C4-2B (cell line): Measurements from ENCODE around the gene PAGR1.
"Not testable (repeated sequence)": the region's sequence is repeated elsewhere in the genome, so short reads cannot be mapped to it uniquely, and the experiment has no call there.

Source experiments
- H3K27ac ChIP-seq: fragments of 450-650 bp; 2 replicates; pipeline ENCODE4 v1.5.1; 2017
- CTCF ChIP-seq: fragments of 450-650 bp; conservative IDR thresholded peaks from 2 replicates; pipeline ENCODE4 v1.5.1; 2017; ENCODE audit warnings: mild to moderate bottlenecking
- ZFX ChIP-seq: fragments of 450-650 bp; IDR thresholded peaks from 2 replicates; pipeline ENCODE4 v1.6.1; 2017

Gene PAGR1

GRCh38 chr16:29775742-29776408 is 40.1 kb upstream of the PAGR1 start:
- no peak overlapping the region for H3K27ac ChIP-seq
- no peak for TF ChIP-seq CTCF
- TF ChIP-seq ZFX = no peak

- H3K27ac ChIP-seq = no peak within 1 kb of the TSS
- TF ChIP-seq ZFX = no peak
- no peak for TF ChIP-seq CTCF
These were observed 38.2 kb upstream of the PAGR1 start, which contains the start of gene ZG16 for GRCh38 chr16:29777576-29778350. TSS of gene ZG16 (plus strand) at chr16:29778256. CDS start at chr16:29779267, 1,011 bp downstream.

GRCh38 chr16:29779474-29779873 is 36.5 kb upstream of the PAGR1 start:
- no peak for TF ChIP-seq ZFX
- TF ChIP-seq CTCF = no peak
- no peak overlapping the region for H3K27ac ChIP-seq

GRCh38 chr16:29783094-29783953 is 32.6 kb upstream of the PAGR1 start:
- peak overlapping the region; percentile 13; the same call in 1 of the 2 replicates for H3K27ac ChIP-seq

- peak overlapping the region; percentile 13; the same call in 1 of the 2 replicates for H3K27ac ChIP-seq
- no peak for TF ChIP-seq ZFX
- no peak for TF ChIP-seq CTCF
These were observed 31.8 kb upstream of the PAGR1 start for GRCh38 chr16:29784157-29784556.

GRCh38 chr16:29784901-29785500 is 31.0 kb upstream of the PAGR1 start:
- TF ChIP-seq ZFX (no peak), CTCF (no peak)
- H3K27ac ChIP-seq = 0 out of 2 replicates have a peak overlapping the region, but pooled peaks have one; percentile 10

- not testable (repeated sequence) for H3K27ac ChIP-seq
These were observed 28.8 kb upstream of the PAGR1 start for GRCh38 chr16:29787155-29787554.

- peak overlapping the region; percentile 91 for H3K27ac ChIP-seq
- TF ChIP-seq ZFX (no peak), CTCF (no peak)
These were observed 26.2 kb upstream of the PAGR1 start for GRCh38 chr16:29789775-29790182.
